ENCODE data around the gene HTRA3.

HTRA3 gene

DNA sequence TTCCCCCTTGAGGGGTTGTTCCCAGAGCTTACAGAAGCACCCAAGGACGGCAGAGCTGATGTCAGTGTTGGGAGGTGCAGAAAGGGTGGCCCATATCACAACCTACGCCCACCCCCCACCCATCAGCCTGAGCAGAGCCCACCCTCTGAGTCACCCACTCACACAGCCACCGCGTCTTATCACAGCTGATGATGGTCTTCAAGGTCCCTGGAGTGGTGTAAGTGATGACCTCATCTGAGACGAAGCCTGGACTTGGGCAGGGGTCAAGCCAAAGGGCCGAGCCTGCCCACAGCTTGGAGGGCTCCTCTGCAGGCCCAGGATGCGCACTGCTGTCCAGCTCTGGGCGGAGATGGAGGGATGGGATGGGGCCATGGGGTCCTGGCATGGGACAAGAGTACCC lies 3.0 kb upstream of the HTRA3 start:
- no peak for DNase-seq (ENCODE audit: low read depth)

DNA sequence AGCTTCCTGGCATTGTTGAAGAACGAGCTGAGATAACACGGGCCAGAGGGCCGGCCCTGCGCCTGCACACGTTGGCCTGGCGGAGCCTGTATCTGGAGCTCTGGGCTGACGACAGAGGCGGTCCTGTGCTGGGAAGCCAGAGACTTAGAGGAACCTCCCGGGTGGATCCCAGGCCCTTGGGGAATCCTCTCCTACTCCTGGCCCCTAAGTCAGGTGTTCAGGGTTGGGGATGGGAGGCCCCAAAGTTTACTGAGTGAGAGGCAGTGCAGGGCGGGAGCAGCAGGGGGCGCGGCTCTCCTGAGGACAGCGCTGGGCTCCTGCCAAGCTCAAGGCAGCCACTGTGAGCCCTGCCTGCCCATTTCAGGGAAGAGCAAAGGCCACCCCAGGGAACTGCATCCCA lies 2.5 kb upstream of the HTRA3 start:
- no peak for DNase-seq (ENCODE audit: low read depth)

DNA sequence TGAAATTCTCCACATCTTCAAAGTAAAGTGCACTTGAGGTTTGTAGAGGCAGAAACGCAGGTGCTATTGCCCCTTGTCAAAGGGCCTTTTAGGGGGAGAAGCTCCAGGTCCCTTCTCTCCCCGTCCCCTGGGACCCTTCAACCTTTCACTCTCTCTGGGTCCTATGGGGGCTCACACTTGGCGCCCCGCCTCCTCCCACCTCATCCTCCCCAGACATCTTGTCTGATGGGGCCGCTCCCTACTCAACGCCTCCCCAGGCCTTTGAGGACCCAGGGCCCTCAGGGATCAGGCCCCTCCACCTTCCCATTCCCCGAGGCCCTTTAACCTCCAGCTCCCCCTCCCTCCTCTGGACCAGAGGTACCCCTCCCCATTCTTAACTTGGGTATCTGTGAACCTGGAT lies 1.3 kb upstream of the HTRA3 start:
- no peak for DNase-seq (ENCODE audit: low read depth)

DNA sequence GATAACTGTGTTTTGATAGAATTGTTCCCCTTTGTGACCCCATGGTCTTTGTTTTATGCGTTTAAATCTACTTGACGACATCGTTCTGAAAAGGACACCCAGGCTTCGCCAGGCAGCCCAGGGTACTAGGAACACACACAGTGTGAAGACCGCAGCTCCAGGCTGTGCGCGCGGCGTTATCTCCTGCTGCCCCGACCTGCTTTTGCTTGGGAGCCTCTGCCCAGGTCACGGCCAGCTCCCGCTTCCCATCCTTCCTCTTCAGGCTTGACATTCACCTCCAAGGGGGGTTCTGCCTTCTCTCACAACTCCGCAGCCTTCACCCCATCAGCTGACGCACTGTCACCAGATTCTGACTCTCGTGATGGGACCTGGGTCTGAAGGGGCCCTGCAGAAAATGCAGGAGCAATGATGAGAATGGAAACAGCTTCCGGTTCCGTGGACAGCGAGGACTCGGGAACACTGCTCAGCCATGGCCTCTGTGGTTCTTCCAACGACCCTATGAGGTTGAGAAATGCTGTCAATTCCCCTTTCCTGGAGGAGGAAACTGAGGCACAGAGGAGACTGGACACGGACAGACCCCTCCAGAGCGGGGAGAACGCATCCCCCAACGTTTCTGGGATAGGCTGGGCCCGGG lies 536 bp upstream of the HTRA3 start:
- no peak for DNase-seq (ENCODE audit: low read depth)

DNA sequence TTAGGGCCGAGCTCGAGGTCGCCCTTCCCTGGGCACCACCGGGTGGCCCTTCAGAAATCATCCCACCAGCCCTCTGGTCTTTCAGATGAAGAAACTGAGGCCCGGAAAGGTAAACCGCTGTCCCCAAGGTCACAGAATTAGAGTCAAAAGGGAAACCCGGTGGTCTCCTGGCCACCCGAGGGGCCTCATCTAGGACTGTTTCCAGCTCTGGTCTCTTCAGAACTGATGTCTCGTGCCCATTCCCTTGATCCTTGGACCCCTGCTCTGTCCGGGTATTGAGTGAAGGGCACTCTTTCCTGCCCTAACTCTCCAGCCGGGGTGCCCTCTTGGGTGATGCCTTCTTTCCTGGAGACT lies 841 bp downstream of the HTRA3 start:
- no peak for DNase-seq (ENCODE audit: low read depth)

DNA sequence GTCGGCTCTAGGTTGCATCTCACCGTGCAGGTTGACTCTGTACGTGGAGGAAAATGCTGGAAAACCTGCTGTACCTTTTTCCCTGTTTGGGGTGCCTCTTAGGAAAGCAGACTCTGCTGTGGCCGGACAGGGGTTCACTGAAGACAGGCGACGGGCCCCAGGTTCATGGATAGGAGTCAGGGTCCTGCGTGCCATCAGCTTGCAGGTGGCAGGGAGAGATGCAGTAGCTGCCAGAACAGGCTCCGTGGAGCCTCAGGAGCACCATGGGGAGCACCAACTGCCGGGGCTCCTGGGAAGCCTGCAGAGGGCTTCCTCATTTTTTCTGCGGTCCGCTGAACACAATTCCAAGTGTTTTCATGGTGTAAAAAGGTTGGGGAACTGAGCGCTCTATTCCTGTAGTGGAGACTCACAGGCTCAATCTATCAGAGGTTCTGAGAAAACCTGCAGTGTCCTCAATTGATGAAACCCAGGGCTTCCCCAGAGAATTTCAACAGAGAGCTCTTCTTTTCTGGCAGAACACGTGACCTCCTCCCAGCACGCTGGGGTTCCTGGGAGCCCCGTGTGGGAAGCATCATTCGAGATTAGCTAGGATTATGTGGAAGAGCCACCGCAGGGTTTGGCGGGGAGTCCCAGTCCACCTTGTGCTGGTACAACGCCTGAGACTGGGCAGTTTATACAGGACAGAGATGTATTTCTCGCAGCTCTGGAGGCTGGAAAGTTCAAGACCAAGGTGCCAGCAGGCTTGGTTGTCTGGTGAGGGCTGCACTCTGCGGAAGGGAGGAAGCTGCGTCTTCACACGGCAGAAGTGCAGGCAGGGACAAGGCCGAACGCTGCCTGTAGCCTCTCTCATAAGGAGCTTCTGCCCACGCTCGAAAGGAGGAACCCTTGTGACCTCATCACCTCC lies 1.6 kb downstream of the HTRA3 start:
- no peak for DNase-seq (ENCODE audit: low read depth)

DNA sequence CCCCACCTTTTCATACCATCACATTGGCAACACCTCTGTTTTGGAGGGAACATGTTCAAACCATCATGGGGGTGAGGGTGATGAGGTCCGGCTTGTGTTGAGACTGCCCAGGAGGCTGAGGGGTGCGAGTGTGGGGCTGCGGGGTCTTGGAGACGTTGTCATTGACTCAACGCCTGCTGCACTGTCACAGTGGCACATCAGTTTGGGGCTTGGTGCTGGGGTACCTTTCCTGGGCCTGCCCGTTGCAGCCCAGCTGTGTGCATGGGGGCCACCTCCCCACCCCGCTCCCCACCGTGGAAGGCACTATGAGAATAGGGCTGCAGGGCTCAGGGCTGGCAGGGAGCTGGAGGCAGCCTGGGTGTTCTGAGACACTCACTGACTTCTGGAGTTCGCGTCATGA lies 2.3 kb downstream of the HTRA3 start:
- DNase-seq (ENCODE audit: low read depth): no peak

DNA sequence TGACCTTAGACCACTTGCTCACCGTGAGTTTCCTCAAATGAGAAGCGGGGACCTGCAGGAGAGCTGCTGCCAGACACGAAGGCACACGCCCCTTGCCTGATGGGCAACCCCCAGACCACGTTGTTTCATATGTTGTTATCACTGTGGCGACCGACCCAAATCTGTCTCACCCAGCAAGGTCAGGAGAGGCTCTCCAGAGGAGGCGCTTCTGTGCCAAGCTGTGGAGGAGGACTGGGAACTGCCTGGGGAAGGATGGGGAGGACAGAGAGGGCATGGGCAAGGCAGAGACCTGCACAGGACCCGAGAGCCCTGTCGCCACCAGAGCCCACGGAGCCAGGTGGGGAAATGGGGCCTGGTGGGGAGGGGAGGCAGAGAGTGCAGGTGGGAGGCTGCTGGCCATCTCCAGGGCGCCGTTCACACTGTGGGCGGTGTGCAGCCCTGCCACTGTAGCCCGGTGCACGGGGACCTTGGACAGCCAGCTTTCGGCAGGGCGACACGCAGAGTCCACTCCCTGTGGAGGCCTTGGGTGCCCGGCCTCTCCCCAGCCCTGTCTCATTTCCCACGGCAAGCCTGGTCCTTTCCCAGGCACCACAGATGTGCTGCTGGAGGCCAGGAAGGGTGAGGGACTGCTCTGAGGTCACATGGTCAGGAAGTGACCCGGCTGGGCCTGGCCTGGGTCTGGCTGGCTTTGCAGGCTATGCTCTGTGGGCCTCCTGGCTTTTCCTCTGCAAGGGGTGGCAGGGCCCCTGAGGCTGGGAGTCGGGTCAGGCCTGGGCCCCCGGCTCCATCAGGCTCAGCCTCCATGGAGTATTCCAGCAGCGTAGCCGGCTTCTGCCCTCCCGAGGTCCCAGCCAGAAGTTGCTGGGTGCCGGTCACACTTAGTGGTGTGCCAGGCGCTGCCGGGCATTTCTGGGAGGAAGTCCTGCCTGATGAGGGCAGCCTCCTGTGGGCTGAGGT lies 3.2 kb downstream of the HTRA3 start:
- no peak for DNase-seq (ENCODE audit: low read depth)

DNA sequence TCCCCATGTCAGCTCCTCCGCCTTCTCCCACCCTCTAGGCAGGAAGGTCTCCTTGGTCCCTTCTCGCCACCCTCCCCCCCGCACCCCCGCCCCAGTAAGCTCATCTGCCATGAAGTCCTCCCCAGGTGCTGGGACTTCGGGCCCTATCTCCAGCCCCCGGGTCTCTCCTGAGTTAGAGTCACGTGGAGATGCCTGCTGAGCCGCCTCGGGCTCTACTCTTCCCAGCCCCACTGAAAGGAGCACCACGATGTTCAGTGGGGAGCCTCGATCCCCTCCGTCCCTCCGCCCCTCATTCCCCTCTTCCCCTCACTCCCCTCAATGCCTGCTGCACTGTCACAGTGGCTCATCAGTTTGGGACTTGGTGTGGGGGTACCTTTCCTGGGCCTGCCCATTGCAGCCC lies 3.9 kb downstream of the HTRA3 start:
- DNase-seq (ENCODE audit: low read depth): no peak

DNA sequence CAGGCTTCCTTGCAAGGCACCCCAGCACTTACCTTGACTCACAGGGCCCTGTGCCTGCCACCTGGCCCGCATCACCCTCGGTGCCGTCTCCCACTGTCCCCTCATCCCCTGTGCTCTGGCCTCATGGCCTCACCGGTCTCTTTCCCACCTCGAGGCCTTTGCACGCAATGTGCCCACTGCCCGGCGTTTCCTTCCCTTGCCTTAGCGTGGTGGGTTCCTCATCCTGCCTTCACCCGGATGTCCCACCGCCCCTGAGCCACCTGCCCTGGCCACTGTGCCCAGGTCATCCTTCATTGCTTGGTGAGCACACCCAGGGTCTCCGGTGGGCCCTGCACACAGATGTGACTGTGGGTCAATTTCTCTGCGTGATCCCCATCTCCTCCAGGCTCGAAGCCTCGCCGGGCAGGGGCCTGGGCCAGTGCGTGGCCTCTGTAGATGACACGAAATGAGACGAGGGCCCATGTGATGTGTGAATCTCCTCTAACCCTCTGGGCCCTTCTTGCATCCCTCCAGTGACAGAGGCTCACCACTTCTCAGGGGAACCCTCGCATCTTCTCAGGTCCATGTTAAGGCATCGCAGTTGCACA lies 4.6 kb downstream of the HTRA3 start:
- DNase-seq (ENCODE audit: low read depth): no peak

DNA sequence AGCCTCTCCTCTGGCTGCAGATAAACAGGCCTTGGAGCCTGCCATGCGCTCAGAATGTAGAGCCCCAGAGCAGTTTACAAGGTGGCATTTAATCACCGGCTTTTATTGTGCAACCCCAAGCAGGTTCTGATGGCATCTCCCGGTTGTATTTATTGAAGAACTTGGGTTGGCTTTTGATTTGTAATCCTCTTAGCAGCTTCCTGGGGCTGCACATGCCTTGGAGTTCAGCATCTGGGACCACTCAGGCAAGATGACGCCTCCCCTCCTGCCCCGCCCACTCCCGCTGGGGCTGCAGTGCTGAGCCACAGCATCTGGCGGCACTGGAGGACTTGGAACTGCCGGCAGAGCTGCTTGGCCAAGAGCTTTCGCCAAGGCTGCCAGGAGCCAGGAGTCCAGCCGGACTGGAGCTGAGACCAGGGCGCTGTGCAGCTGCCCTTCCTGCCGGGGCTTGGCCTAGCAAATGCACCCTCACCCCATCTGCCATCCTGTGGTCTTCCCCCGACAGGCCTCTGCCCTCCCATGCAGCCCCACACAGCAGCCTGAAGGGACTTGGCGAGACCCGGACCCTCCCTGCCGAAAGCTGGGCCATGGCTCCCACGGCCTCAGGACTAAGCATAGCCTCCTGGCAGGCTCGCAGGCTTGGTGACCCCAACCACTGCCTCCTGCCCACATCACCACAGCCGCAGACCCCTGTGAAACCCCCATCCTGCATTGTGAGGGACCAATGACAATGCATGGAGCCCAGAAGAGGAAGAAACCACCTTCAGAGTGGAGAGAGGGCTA lies 5.4 kb downstream of the HTRA3 start:
- DNase-seq (ENCODE audit: low read depth): no peak

DNA sequence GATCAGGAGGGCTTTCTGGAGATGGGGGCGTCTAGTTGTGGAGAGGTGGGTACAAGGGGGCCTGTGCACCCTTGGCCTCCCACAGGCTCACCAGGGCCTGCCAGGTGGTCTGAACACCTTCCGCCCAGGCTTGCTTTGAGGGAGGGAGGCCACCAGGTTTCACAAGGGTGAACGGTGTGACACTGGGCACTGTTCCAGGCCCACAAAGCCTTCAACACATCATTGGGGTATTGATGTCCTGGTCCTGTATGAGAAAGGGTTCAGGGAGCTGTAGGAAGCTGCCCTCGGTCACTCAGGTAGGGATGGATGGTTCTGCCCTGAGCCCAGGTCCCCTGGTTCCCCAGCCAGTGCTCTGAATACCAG lies 6.0 kb downstream of the HTRA3 start:
- DNase-seq (ENCODE audit: low read depth): no peak

DNA sequence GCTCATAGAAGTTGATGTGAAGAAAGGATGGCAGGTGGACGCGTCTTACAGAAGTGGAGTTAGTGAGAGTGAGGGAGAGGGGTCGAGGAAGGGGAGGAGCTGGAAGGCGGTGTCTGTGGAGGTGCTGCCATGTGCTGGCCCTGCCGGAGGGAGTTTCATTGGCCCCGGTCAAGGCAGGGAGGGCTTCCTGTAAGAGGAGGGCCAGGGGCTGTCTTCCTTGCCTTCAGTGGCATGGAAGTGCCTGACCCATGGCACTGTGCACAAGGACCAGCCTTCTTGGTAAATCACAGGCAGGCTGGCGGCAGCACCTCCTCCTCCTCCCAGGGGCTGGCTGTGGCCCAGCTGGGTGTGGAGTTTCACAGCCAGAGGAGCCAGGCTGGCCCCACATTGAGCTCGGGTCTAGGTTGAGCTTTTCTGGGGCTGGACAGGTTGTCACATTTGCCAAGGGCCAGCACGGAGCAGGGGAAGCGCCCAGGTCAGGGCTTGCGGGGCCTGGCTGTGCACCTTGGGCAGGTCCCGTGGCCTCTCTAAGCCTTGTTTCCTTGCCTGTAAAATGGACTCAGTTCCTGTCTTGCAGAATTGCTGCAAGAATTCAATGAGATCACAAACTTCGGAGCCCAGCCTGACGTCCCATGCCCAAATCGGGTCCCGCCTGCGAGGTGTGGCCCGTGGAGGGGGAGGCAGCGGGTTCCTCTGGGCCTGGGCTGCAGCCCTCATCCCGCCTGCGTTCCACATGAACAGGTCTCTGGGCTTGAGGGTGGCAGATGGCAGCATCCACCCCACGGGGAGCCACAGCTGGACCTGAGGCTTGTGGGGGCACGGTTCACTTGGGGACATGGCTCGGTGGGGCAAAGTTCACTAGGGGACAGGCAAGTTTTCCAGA lies 7.0 kb downstream of the HTRA3 start:
- DNase-seq (ENCODE audit: low read depth): no peak

DNA sequence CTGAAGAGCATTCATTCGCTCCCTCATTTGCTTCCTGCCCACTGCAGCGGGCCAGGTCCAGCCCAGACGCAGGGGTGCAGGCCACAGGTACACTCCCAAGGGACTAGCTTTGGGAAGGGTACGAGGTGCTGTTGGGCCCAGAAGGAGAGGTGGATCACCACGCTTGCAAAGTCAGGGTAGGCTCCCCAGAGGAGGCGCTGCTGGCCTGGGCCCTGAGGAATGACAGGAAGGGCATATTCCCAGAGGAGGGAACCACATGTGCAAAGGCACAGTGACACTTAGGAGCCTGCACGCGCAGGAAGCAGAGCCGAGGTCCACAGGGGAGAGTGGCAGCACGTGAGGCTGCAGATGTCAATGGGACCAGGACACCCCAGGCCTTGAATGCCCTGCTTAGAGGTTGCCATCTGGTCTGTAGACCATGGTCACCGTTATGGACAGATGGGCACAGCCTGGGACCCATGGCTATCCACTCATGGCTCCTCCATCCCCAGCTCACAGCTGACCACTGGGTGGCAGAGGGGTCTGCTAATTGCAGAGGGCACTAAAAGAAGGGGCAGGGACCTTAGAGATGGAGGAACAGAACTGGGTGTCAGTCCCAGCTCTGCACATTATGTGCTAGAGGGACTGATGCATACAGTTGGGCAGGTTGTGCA lies 7.9 kb downstream of the HTRA3 start:
- no peak for DNase-seq (ENCODE audit: low read depth)

DNA sequence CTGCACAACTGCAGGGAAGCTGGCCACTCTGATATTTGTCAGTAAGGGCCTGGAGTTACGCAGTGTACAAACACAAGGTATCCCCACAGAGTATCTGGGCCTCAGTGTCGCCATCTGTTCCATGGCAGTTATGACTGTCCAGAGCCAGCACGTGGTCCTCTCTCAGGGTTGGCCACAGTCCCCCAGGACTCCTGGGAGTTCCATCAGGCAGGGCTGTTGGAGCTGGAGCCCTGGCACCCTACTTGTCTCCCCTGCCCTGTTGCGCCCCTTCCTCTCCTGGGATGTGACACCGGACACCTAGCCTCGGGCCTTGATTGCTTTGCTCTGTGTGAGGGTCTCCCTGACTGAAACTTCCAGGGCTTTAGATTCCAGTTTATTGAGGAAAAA lies 8.4 kb downstream of the HTRA3 start:
- no peak for DNase-seq (ENCODE audit: low read depth)

DNA sequence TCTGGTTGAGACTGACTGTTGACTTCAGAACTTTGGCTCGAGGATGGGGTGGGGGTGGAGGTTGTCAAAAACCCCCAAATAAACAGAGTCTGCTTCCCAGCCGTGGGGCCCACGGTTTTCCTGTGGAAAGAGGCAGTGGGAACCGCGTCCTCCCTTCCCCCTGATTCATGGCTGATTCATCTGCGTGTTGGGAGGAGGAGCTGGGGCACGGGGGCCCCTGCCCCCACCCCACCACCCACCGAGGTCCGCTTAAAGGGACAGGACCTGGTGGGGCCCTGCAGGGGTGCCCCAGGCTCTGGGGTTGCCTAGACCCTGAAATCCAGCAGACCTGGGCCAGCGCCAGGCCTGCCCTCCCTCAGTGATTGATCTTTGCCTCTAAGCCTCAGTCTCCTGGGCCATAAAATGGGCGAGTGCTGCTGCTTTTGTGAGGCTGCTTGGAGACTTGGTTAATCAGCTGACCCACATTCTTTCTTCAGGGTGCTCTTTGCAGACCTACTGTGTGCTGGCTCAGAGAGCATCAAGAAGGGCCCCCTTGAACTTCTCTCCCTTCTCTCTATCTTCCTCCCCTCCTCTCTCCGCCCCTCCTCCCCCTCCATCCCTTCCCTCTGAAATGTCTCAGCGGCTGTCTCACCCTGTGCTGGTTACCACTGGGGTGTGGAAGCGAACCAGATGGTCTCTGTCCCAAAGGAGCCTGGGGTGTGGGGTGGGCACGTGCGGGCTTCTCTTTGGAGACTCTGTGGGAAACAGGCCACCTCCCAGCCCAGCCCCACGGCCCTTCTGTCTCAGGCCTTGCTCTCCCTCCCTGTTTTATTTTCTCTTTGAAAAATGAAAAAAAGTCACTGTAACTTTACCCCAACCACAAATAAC lies 9.1 kb downstream of the HTRA3 start:
- DNase-seq (ENCODE audit: low read depth): no peak

DNA sequence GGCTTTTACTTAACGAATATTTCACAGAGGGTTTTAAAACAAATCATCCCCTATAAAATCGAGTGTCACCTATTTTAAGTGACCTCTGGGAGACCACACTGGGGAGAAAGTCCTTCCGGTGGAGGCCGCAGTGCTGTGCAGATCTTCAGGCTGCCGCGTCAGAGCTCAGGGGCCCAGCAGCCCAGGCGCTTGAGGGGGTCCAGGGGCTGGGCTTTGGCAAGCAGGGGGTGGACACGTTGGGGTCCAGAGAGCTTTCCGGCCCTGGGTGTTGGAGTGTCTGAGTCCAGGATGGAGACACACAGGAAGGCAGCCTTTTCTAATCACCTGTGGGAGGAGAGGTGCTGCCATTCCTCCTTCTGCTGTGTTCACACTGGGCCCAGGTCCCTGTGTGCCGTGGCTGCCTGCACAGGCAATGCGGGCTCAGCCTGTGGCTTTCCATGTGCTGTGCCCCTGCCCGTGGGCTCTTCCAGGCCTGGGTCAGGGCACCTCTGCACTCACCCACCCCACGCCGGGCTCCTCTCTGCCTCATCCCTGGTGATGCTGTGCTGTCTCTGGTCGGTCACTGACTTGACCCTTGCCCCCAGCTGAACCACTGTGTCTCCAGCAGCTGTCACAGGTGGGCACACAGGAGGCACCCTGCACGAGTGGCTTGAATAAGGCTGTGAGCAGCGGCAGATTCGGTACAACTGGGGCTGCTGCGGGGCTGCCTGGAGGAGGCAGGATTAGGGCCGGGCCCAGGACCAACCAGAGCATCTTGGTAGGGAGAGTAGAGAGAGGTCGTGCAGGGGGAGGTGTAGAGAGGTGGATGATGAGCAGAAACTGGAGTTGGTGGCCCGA lies 10.0 kb downstream of the HTRA3 start:
- no peak for DNase-seq (ENCODE audit: low read depth)

Measured in stimulated activated CD8-positive, alpha-beta memory T cell treated with anti-CD3 and anti-CD28 coated beads, Interleukin-12 subunit alpha, Interleukin-12 subunit beta, amount 100 ng/mL, for 1 hour (primary cell).